HepG2 (cell line): Measurements from ENCODE around the gene INO80E. TPM values are rescaled to one million over a fixed set of nuclear protein-coding genes. Genes with fewer than 3 reads are reported as not detected.

Experiments used
- ATAC-seq: fragments of 200-7000 bp; cut with Tn5 transposase; 3 replicates; pipeline ENCODE4 v1.9.1; 2020; ENCODE audit warnings: mild to moderate bottlenecking, moderate library complexity
- BruUV-seq: library from RNA; stranded (reverse); fragments of 400-500 nt; replicated peaks from 2 replicates; lab custom pipeline; 2021; lab: Mats Ljungman, UMichigan
- CTCF ChIA-PET: fragments of 300-600 bp; formaldehyde crosslinking; extraction: SDS; loops from one replicate; lab custom pipeline; 2021; ENCODE audit warnings: low total read pairs, inconsistent platforms, low intra/inter-chr PET ratio; lab: Yijun Ruan, JAX
- POLR2A ChIA-PET: fragments of 350-600 bp; sonication (Branson Sonifier 250); formaldehyde crosslinking; loops from one replicate; lab custom pipeline; 2020; ENCODE audit warnings: antibody characterized with exemption, inconsistent platforms; lab: Yijun Ruan, JAX
- DNase-seq: peaks from one replicate; pipeline ENCODE4 v3.0.0-alpha.2; 2015; ENCODE audit warnings: low spot score
- FAIRE-seq: peaks from 3 replicates; lab custom pipeline; 2011; peaks lifted over from hg19 to GRCh38; lab: Jason Lieb, UNC
- H2AFZ ChIP-seq: one replicate; pipeline ENCODE4 v1.6.1; 2011; ENCODE audit warnings: low read length, inconsistent platforms
- H3K27ac ChIP-seq: fragments of 300-600 bp; 3 replicates; pipeline ENCODE4 v1.8.0; 2011; ENCODE audit warnings: mixed run types, mild to moderate bottlenecking, mixed read lengths, low read length, inconsistent platforms; ENCODE audit not compliant: insufficient read depth; ENCODE audit errors: extremely low read length
- H3K27me3 ChIP-seq, 2 experiments: fragments of 200-600 bp in 1 of 2; 2 replicates in 1 of 2; 3 replicates in 1 of 2; pipeline versions ENCODE4 v1.6.0 to v1.8.0; 2011; ENCODE audit warnings: low read length in 2 of 2, mild to moderate bottlenecking in 2 of 2, moderate library complexity in 2 of 2, inconsistent platforms in 1 of 2; ENCODE audit not compliant: insufficient read depth in 2 of 2, control insufficient read depth in 1 of 2
- H3K36me3 ChIP-seq, 2 experiments: fragments of 200-600 bp in 1 of 2; replicated peaks in 1 of 2; 2 replicates in 1 of 2; 3 replicates in 1 of 2; pipeline versions ENCODE4 v1.5.1 to v1.8.0; 2011; ENCODE audit warnings: low read length in 2 of 2, inconsistent platforms in 1 of 2; ENCODE audit not compliant: insufficient read depth in 2 of 2, control insufficient read depth in 1 of 2
- H3K4me1 ChIP-seq: 2 replicates; pipeline ENCODE4 v1.5.1; 2012; ENCODE audit warnings: low read length, inconsistent platforms; ENCODE audit not compliant: insufficient read depth
- H3K4me2 ChIP-seq: 2 replicates; pipeline ENCODE4 v1.6.0; 2011; ENCODE audit warnings: low read depth, low read length, inconsistent platforms
- H3K4me3 ChIP-seq, 3 experiments: fragments of 200-600 bp in 1 of 3; sonication (generic), shearing (Covaris generic) in 1 of 3; replicated peaks in 1 of 3; 2 replicates each; pipeline ENCODE4 v1.5.1; 2011 to 2016; ENCODE audit warnings: low read length in 3 of 3, inconsistent platforms in 2 of 3, low read depth in 2 of 3, mild to moderate bottlenecking in 2 of 3, control low read depth in 1 of 3, mixed read lengths in 1 of 3; ENCODE audit not compliant: insufficient read depth in 1 of 3
- H3K79me2 ChIP-seq: one replicate; pipeline ENCODE4 v1.6.1; 2011; ENCODE audit warnings: low read length, inconsistent platforms; ENCODE audit not compliant: insufficient read depth
- H3K9ac ChIP-seq: 2 replicates; pipeline ENCODE4 v1.6.0; 2011; ENCODE audit warnings: mild to moderate bottlenecking, low read depth, low read length, inconsistent platforms; ENCODE audit not compliant: insufficient read depth
- H3K9me3 ChIP-seq: 2 replicates; pipeline ENCODE4 v1.5.1; 2012; ENCODE audit warnings: mild to moderate bottlenecking, low read length
- H4K20me1 ChIP-seq: 2 replicates; pipeline ENCODE4 v1.6.0; 2011; ENCODE audit warnings: inconsistent platforms, mild to moderate bottlenecking, low read length, moderate library complexity; ENCODE audit not compliant: insufficient read depth
- AGO1 ChIP-seq: fragments of 200-400 bp; formaldehyde crosslinking; IDR thresholded peaks from 2 replicates; pipeline ENCODE4 v1.6.1; 2017; ENCODE audit warnings: mild to moderate bottlenecking, low read depth, low read length, moderate library complexity; ENCODE audit not compliant: poor library complexity, severe bottlenecking
- EZH2 ChIP-seq: conservative IDR thresholded peaks from 2 replicates; pipeline ENCODE4 v1.6.1; 2012; ENCODE audit warnings: mild to moderate bottlenecking, low read depth, low read length, moderate library complexity
- HOXD1 ChIP-seq: sonication (generic); formaldehyde crosslinking; IDR thresholded peaks from 2 replicates; pipeline ENCODE4 v1.5.0; 2020; ENCODE audit warnings: missing genetic modification reagents
- REXO4 ChIP-seq: sonication (generic); formaldehyde crosslinking; IDR thresholded peaks from 2 replicates; pipeline ENCODE4 v1.8.0; 2022; ENCODE audit warnings: missing genetic modification reagents, mild to moderate bottlenecking, borderline replicate concordance
- RFX3 ChIP-seq: IDR thresholded peaks from 2 replicates; pipeline ENCODE4 v1.6.1; 2016; ENCODE audit warnings: missing biosample characterization, missing genetic modification reagents
- RFX5 ChIP-seq: IDR thresholded peaks from 2 replicates; pipeline ENCODE4 v1.6.1; 2011; ENCODE audit warnings: low read depth, low read length, improper control_type of control experiment
- RFXANK ChIP-seq: IDR thresholded peaks from 2 replicates; pipeline ENCODE4 v1.6.1; 2016
- SIN3B ChIP-seq: fragments of 150-350 bp; IDR thresholded peaks from 2 replicates; pipeline ENCODE4 v1.6.1; 2014; ENCODE audit warnings: low read length
- SUZ12 ChIP-seq: fragments of 150-350 bp; IDR thresholded peaks from 2 replicates; pipeline ENCODE4 v1.6.1; 2014; ENCODE audit warnings: low read depth, low read length
- SYNCRIP ChIP-seq: fragments of 200-400 bp; formaldehyde crosslinking; IDR thresholded peaks from 2 replicates; pipeline ENCODE4 v1.6.1; 2018; ENCODE audit warnings: mild to moderate bottlenecking, low read depth, low read length; ENCODE audit not compliant: insufficient read depth
- TMF1 ChIP-seq: sonication (generic); formaldehyde crosslinking; IDR thresholded peaks from 2 replicates; pipeline ENCODE4 v1.8.1; 2022; ENCODE audit warnings: low read depth, missing genetic modification reagents
- WIZ ChIP-seq: sonication (generic); formaldehyde crosslinking; IDR thresholded peaks from 2 replicates; pipeline ENCODE4 v1.5.1; 2020; ENCODE audit warnings: mild to moderate bottlenecking, missing genetic modification reagents
- ZNF263 ChIP-seq: sonication (generic); formaldehyde crosslinking; IDR thresholded peaks from 2 replicates; pipeline ENCODE4 v1.4.0; 2020; ENCODE audit warnings: missing genetic modification reagents
- ZNF276 ChIP-seq: sonication (generic); formaldehyde crosslinking; IDR thresholded peaks from 2 replicates; pipeline ENCODE4 v1.4.0; 2020; ENCODE audit warnings: mild to moderate bottlenecking, low read depth, missing genetic modification reagents
- ZNF296 ChIP-seq: sonication (generic); formaldehyde crosslinking; conservative IDR thresholded peaks from 2 replicates; pipeline ENCODE4 v1.5.0; 2020; ENCODE audit warnings: mild to moderate bottlenecking, missing genetic modification reagents
- ZNF713 ChIP-seq: sonication (generic); formaldehyde crosslinking; IDR thresholded peaks from 2 replicates; pipeline ENCODE4 v1.4.0; 2020; ENCODE audit warnings: mild to moderate bottlenecking, missing genetic modification reagents
- ZSCAN22 ChIP-seq: sonication (generic); formaldehyde crosslinking; IDR thresholded peaks from 2 replicates; pipeline ENCODE4 v1.4.0; 2020; ENCODE audit warnings: mild to moderate bottlenecking, missing genetic modification reagents
- WGBS: methylation state at CpG from one replicate; pipeline ENCODE4 v1.1.6; 2017; ENCODE audit warnings: low lambda C conversion rate; 5-methylcytosine and 5-hydroxymethylcytosine counted together
- in situ Hi-C: cut with HindIII; loops from 2 replicates; pipeline ENCODE4 v1.10.0; 2017; ENCODE audit warnings: low pct_unique_long_range_greater_than_20kb; ENCODE audit not compliant: extremely low pct_ligation_motif_present
- intact Hi-C: fragments of 100-400 bp; cut with micrococcal nuclease; formaldehyde crosslinking; loops from one replicate; pipeline ENCODE4 v1.10.0; 2022; ENCODE audit not compliant: unreplicated experiment
- polyA plus RNA-seq, 8 experiments: library from polyadenylated mRNA; depleted of rRNA in 3 of 8; stranded (reverse) in 7 of 8; unstranded in 1 of 8; fragments of >200 nt; fragmentation: Illumina TruSeq in 4 of 8; extraction: Trizol in 4 of 8; gene quantifications; 2 replicates each; pipeline versions ENCODE4 v1.2.1 to v1.2.3, GENCODE V29; 2011 to 2016; ENCODE audit warnings: low read depth in 4 of 8, missing spikeins in 1 of 8, mixed read lengths in 1 of 8; ENCODE audit not compliant: insufficient read depth in 1 of 8
- total RNA-seq, 5 experiments: library from RNA; depleted of rRNA; stranded (reverse); fragments of >200 nt; fragmentation: Illumina TruSeq; extraction: Trizol; gene quantifications; 2 replicates each; pipeline ENCODE4 v1.2.3, GENCODE V29; 2016; ENCODE audit warnings: low read depth in 1 of 5
- TF ChIP-seq, protein P1 (sequence below): sonication (generic); formaldehyde crosslinking; IDR thresholded peaks from 2 replicates; pipeline ENCODE4 v1.5.0; 2020; ENCODE audit warnings: mild to moderate bottlenecking, low read depth, missing genetic modification reagents, borderline replicate concordance
- TF ChIP-seq, protein P2 (sequence below): sonication (generic); formaldehyde crosslinking; IDR thresholded peaks from 2 replicates; pipeline ENCODE4 v1.5.1; 2020; ENCODE audit warnings: mild to moderate bottlenecking, missing genetic modification reagents, moderate library complexity

The INO80E gene
- total and polyA plus RNA-seq, 2 of the 13 experiments (the other 11 are each of a cell fraction or from before 2014, with no cell fraction given) = 25.8 to 45.6 TPM

GRCh38 chr16:30011714-30012504 lies 15.9 kb downstream of the INO80E start:
- DNase-seq (no peak), FAIRE-seq (no peak), ATAC-seq (no peak)
- H3K27me3 ChIP-seq = peaks cover 10 to 31% of the 10 kb centered on the region in 2 experiments; a peak in 4 of 5 replicates
- ChIA-PET CTCF (no interaction called here), POLR2A (no interaction called here)
- H3K27ac ChIP-seq = no peak overlapping the region
- in situ Hi-C loops = no loop called here
- H3K4me1 ChIP-seq = peaks cover 40% of the 10 kb centered on the region
- no peaks in the 10 kb centered on the region for H3K36me3 ChIP-seq
- 65% methylated on average over 29 of the region's 31 CpGs for WGBS
- intact Hi-C loops = no loop called here
- H3K4me3 ChIP-seq = peak overlapping the region in 1 of 3 experiments; percentile 48; a peak in 1 of 6 replicates
- no peaks in the 10 kb centered on the region for H3K79me2 ChIP-seq
- BruUV-seq = no TSS peak
- H3K9ac ChIP-seq = no peak overlapping the region
- no peaks in the 10 kb centered on the region for H3K9me3 ChIP-seq
- peak overlapping the region; percentile 86; the same call in 1 of the 2 replicates for H3K4me2 ChIP-seq
- H4K20me1 ChIP-seq = no peaks in the 10 kb centered on the region
- H2AFZ ChIP-seq = no peak overlapping the region
- TF ChIP-seq, protein P1, sequence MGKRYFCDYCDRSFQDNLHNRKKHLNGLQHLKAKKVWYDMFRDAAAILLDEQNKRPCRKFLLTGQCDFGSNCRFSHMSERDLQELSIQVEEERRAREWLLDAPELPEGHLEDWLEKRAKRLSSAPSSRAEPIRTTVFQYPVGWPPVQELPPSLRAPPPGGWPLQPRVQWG (CRISPR knock-in tag) = no peak
- TF ChIP-seq TMF1 (CRISPR knock-in tag) (no peak), ZNF713 (CRISPR knock-in tag) (no peak), SUZ12 (no peak), ZSCAN22 (CRISPR knock-in tag) (peak; percentile 90; the same call in 1 of the 2 replicates), RFXANK (CRISPR knock-in tag) (no peak), REXO4 (CRISPR knock-in tag) (no peak), EZH2 (0 out of 2 replicates have a peak, but pooled peaks have one; percentile 43), RFX5 (no peak), HOXD1 (CRISPR knock-in tag) (no peak), WIZ (CRISPR knock-in tag) (no peak), ZNF296 (CRISPR knock-in tag) (no peak), AGO1 (peak; percentile 26), SIN3B (no peak), ZNF276 (CRISPR knock-in tag) (no peak), RFX3 (CRISPR knock-in tag) (no peak), SYNCRIP (no peak), ZNF263 (CRISPR knock-in tag) (no peak)
- TF ChIP-seq, protein P2, sequence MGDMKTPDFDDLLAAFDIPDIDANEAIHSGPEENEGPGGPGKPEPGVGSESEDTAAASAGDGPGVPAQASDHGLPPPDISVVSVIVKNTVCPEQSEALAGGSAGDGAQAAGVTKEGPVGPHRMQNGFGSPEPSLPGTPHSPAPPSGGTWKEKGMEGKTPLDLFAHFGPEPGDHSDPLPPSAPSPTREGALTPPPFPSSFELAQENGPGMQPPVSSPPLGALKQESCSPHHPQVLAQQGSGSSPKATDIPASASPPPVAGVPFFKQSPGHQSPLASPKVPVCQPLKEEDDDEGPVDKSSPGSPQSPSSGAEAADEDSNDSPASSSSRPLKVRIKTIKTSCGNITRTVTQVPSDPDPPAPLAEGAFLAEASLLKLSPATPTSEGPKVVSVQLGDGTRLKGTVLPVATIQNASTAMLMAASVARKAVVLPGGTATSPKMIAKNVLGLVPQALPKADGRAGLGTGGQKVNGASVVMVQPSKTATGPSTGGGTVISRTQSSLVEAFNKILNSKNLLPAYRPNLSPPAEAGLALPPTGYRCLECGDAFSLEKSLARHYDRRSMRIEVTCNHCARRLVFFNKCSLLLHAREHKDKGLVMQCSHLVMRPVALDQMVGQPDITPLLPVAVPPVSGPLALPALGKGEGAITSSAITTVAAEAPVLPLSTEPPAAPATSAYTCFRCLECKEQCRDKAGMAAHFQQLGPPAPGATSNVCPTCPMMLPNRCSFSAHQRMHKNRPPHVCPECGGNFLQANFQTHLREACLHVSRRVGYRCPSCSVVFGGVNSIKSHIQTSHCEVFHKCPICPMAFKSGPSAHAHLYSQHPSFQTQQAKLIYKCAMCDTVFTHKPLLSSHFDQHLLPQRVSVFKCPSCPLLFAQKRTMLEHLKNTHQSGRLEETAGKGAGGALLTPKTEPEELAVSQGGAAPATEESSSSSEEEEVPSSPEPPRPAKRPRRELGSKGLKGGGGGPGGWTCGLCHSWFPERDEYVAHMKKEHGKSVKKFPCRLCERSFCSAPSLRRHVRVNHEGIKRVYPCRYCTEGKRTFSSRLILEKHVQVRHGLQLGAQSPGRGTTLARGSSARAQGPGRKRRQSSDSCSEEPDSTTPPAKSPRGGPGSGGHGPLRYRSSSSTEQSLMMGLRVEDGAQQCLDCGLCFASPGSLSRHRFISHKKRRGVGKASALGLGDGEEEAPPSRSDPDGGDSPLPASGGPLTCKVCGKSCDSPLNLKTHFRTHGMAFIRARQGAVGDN = peak; percentile 26; the same call in 1 of the 2 replicates
